ENCODE results near the gene L3MBTL1.

DNA sequence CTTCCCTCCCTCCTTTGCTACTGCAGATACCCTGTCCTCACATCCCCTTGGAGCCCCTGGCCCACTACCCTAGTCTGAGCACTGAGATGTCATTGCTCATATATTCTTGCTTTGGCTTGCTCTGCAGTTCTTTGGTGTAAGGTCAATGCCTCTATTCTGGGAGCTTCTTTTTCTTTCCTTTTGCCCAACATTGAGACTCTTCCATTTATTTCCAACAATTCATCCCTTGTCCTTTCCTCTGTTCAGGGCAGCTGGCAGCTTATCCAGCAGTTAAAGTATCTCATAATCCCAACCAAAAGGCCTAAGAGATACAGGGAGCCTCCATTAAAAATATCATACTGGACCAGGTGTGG lies 23.6 kb downstream of the L3MBTL1 start:
- TF ChIP-seq POLR2A (IDR thresholded peaks at IDR 0.05): no peak
- TF ChIP-seq, protein P1, sequence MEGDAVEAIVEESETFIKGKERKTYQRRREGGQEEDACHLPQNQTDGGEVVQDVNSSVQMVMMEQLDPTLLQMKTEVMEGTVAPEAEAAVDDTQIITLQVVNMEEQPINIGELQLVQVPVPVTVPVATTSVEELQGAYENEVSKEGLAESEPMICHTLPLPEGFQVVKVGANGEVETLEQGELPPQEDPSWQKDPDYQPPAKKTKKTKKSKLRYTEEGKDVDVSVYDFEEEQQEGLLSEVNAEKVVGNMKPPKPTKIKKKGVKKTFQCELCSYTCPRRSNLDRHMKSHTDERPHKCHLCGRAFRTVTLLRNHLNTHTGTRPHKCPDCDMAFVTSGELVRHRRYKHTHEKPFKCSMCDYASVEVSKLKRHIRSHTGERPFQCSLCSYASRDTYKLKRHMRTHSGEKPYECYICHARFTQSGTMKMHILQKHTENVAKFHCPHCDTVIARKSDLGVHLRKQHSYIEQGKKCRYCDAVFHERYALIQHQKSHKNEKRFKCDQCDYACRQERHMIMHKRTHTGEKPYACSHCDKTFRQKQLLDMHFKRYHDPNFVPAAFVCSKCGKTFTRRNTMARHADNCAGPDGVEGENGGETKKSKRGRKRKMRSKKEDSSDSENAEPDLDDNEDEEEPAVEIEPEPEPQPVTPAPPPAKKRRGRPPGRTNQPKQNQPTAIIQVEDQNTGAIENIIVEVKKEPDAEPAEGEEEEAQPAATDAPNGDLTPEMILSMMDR (IDR thresholded peaks at IDR 0.05): no peak
